ENCODE results near the gene EPC2.
"Not testable (repeated sequence)": the region's sequence is repeated elsewhere in the genome, so short reads cannot be mapped to it uniquely, and the experiment has no call there.

Gene EPC2

GRCh38 chr2:148675708-148676107, 31.2 kb downstream of the EPC2 start:
- DNase-seq: no peak

DNA sequence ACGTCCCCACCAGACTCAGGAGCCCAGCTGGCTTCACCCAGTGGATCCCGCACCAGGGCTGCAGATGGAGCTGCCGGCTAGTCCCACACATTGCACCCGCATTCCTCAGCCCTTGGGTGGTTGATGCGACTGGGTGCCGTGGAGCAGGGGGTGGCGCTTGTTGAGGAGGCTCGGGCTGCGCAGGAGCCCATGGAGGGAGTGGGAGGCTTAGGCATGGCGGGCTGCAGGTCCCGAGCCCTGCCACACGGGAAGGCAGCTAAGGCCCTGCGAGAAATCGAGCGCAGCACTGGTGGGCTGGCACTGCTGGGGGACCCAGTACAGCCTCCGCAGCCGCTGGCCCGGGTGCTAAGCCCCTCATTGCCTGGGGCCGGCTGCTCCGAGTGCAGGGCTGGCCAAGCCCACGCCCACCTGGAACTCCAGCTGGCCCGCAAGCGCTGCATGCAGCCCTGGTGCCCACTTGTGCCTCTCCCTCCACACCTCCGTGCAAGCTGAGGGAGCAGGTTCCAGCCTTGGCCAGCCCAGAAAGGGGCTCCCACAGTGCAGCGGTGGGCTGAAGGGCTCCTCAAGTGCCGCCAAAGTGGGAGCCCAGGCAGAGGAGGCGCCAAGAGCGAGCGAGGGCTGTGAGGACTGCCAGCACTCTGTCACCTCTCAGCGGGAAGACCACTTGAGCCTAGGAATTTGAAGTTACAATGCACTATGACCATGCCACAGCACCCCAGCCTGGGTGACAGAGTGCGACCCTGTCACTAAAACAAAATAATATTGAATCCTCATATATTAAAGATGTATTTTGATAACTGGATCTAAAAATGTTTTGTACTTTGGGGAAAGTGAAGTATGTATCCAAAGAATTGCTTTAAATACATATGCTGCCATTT, 34.0 kb downstream of the EPC2 start:
- not testable (repeated sequence) for DNase-seq

DNA sequence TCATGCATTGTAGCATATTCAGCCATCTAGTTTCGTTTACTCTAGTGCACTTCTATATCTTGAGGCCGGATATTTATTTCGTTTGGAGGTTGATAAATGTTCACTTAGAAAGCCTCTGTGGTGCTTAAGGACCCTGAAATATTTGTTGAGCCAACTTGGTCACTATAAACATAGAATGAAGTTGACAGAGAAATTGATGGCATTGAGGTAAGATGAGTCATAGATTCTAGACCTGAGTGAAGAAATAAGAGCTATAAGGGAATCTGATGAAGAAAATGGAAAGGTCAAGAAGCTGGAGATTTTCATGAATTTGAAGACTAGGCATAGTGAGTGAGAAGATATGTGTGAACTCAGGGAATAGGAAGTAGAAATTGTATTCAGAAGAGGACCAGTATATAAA, 35.9 kb downstream of the EPC2 start:
- no peak for DNase-seq

GRCh38 chr2:148681443-148681842, 36.9 kb downstream of the EPC2 start:
- DNase-seq: no peak

GRCh38 chr2:148681862-148682261, 37.3 kb downstream of the EPC2 start:
- DNase-seq: not testable (repeated sequence)

DNA sequence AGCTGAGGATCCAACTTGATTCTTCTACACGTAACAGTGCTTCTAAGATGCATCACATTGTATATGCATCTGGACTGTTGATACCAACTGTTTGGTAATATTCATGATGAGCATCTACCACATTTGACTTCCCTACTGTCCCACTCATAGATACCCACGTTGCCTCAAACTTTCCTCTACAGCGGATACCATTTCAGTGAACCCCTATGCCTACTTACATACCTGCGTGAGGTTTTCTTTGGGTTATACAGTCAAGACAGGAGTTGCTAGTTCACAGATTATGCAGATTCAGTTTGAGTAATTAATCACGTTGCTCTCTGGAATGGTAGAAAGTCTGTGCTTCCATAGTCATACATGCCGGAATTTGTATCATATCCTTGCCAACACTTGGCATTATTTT, 40.0 kb downstream of the EPC2 start:
- no peak for DNase-seq

DNA sequence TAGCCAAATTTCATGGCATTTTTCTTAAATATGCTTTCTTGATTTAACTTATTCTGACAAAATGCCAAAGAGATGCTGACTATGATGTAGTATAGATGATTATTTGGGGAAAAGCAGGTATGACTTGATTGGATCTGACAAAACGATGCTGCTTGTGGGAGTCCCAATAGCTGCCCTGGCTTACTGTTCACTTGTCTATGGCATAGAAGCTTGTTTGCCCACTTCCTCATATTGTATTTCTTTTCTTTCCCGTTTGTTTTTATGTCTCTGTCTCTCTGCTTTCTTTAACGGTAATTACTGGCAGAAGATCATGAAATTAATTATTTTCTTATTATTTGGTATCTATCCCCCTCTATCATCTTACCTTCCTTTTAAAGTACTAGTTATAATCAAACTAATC, 43.0 kb downstream of the EPC2 start:
- no peak for DNase-seq

DNA sequence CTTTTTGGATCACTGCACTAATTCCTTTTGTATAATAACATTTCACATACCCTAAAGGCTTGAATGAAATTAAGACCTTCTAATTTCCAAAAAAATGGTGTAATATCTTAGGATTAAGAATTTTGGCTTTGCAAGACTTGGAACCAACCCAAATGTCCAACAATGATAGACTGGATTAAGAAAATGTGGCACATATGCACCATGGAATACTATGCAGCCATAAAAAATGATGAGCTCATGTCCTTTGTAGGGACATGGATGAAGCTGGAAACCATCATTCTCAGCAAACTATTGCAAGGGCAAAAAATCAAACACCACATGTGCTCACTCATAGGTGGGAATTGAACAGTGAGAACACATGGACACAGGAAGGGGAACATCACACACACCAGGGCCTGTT, 43.5 kb downstream of the EPC2 start:
- DNase-seq: not testable (repeated sequence)

DNA sequence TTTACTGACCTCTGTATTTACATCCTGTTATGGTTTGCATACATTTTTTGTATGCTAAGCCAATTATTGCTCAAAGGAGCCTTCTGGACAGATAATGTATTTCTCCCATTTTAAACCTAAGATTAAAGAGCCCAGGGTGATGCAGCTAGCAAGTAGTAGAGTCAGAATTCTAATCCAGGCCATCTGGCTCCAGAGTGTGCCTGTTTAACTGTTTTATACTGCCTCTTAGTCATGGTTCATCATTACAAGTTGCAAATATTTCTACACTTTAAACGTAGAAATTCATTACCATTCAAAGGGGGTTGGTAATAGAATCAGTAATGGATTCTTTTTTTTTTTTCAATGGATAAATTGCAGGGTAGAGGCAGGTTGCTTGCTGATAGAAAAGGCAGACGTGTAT, 52.4 kb downstream of the EPC2 start:
- DNase-seq: no peak

GRCh38 chr2:148699830-148700229, 55.3 kb downstream of the EPC2 start:
- DNase-seq: no peak

GRCh38 chr2:148701039-148701438, 56.5 kb downstream of the EPC2 start:
- DNase-seq: no peak

GRCh38 chr2:148701877-148702276, 57.3 kb downstream of the EPC2 start:
- DNase-seq: no peak

GRCh38 chr2:148702475-148702874, 57.9 kb downstream of the EPC2 start:
- no peak for DNase-seq

GRCh38 chr2:148704247-148704646, 59.7 kb downstream of the EPC2 start:
- no peak for DNase-seq

DNA sequence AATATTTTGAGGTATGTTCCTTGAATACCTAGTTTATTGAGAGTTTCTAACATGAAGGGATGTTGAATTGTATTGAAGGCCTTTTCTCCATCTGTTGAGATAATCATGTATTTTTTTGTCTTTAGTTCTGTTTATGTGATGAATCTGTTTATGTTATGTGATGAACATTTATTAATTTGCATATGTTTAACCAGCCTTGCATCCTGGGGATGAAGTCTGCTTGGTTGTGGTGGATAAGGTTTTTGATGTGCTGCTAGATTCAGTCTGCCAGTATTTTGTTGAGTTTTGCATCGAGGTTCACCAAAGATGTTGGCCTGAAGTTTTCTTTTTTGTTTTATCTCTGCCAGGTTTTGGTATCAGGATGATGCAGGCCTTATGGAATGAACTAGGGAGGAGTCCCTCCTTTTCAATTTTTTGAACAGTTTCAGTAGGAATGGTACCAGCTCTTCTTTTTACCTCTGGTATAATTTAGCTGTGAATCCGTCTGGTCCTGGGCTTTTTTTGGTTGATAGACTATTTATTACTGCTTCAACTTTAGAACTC, 71.9 kb downstream of the EPC2 start:
- DNase-seq: no peak

- no peak for DNase-seq
Observed at GRCh38 chr2:148718039-148718438, 73.5 kb downstream of the EPC2 start.

DNA sequence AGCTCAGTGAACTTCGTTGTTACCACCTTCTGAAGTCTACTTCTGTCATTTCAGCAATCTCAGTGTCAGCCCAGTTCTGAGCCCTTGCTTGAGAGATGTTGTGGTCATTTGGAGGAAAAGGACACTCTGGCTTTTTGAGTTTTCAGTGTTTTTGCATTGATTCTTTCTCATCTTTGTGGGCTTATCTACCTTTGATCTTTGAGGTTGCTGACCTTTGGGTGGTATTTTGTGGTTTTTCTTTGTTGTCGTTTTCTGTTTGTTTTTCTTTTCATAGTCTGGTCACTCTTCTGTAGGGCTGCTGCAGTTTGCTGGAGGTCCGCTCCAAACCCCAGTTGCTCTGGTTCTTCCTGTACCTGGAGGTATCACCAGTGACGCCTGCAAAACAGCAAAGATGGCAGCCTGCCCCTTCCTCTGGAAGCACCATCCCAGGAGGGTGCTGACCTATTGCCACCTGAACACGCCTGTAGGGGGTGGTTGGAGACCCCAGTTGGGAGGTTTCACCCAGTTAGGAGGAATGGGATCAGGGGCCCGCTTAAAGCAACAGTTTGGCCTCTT, 74.7 kb downstream of the EPC2 start:
- DNase-seq: peak; percentile 56

DNA sequence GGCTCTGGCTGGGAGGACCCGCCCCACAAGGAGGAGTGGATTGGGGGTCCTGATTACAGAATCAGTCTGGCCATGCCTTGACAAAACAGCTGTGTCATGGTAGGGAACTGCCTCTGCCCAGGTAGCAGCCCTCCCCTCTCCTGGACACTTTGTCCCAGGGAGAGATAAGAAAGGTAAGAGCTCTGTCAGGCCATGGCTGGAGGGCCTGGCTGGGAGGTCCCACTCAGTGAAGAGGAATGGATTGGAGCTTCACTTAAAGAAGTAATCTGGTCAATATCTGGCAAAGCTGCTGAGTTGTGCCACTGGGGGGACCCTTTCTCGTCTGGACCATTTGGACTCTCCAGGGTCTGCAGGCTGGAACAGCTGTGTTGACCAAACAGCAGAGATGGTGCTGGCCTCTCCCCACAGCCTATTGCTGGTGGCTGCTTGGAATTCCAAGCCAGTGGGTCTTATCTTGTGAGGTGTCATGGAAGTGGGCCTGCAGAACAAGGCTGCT, 75.4 kb downstream of the EPC2 start:
- peak; percentile 64 for DNase-seq

DNA sequence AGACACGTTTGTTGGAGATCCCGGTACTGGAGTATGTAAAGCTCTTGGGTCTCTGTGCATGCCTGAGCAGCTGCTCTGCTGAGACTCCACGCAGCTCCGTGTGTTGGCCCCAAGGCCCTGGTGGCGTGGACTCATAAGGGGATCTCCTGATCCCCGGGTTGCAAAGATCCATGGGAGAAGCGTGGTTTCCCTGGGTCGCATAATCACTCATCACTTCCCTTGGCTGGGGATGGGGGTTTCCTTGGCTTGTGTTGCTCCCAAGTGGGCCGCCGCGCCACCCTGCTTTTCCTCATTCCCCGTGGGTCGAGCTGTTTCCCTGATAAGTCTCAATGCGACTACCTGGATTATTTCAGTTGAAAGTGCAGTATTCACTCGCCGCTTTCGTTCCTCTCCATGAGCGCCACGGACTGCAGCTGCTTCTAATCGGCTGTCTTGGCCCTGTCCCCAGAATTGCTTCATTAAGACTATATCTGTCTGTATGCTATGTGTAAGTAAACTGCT, 76.0 kb downstream of the EPC2 start:
- DNase-seq: no peak

- no peak for DNase-seq
Observed at GRCh38 chr2:148721520-148721931, 77.0 kb downstream of the EPC2 start.

- DNase-seq: no peak
Observed at GRCh38 chr2:148721991-148722777, 77.6 kb downstream of the EPC2 start.

GRCh38 chr2:148725564-148725963, 81.0 kb downstream of the EPC2 start:
- no peak for DNase-seq

DNA sequence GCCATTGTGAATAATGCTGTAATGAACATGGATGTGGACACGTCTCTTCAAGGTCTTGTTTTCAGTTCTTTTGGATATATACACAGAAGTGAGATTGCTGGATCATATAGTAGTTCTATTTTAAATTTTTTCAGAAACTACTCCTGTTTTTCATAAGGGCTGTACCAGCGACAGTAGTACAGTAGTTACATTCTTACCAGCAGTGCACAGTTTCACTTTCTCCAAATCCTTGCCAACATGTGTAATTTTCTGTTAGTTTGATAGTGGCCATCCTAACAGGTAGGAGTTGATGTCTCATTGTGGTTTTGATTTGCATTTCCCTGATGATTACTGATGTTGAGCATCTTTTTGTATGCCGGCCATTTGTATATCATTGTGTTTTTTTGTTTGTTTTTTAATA, 81.7 kb downstream of the EPC2 start:
- no peak for DNase-seq

Data from islet precursor cell (in vitro differentiated cells).